Medulla oblongata (tissue), 1 donor: Measurements from ENCODE around the gene RPL10A.

ENCODE experiments used
- DNase-seq: peaks from one replicate; pipeline ENCODE4 v3.0.0-alpha.2; 2015; ENCODE audit errors: extremely low spot score

The RPL10A gene

GRCh38 chr6:35475573-35475972 lies 7.4 kb downstream of the RPL10A start:
- DNase-seq = no peak

GRCh38 chr6:35476004-35476403 lies 7.8 kb downstream of the RPL10A start:
- no peak for DNase-seq

GRCh38 chr6:35477028-35477427 lies 8.8 kb downstream of the RPL10A start:
- DNase-seq = no peak

GRCh38 chr6:35477551-35478179 lies 9.5 kb downstream of the RPL10A start:
- no peak for DNase-seq

- DNase-seq = no peak
Measured at GRCh38 chr6:35478259-35478658, 10.1 kb downstream of the RPL10A start.

GRCh38 chr6:35480176-35480575 lies 12.0 kb downstream of the RPL10A start:
- no peak for DNase-seq

GRCh38 chr6:35481226-35481625 lies 13.0 kb downstream of the RPL10A start:
- DNase-seq = no peak

GRCh38 chr6:35483062-35483461 lies 14.9 kb downstream of the RPL10A start:
- DNase-seq = no peak

- DNase-seq = no peak
Measured at GRCh38 chr6:35483490-35483889, 15.3 kb downstream of the RPL10A start.

- no peak for DNase-seq
Measured at GRCh38 chr6:35483893-35484645, 15.9 kb downstream of the RPL10A start.

- no peak for DNase-seq
Measured at GRCh38 chr6:35484921-35485392, 16.8 kb downstream of the RPL10A start.

GRCh38 chr6:35485402-35485877 lies 17.2 kb downstream of the RPL10A start:
- DNase-seq = no peak

- no peak for DNase-seq
Measured at GRCh38 chr6:35486005-35486925, 18.1 kb downstream of the RPL10A start.

- no peak for DNase-seq
Measured at GRCh38 chr6:35487658-35488516, 19.7 kb downstream of the RPL10A start.

GRCh38 chr6:35488517-35488862 lies 20.3 kb downstream of the RPL10A start:
- no peak for DNase-seq

- no peak for DNase-seq
Measured at GRCh38 chr6:35489066-35489465, 20.9 kb downstream of the RPL10A start.

- DNase-seq = peak; percentile 38
Measured at GRCh38 chr6:35489995-35490791, 22.0 kb downstream of the RPL10A start.

- no peak for DNase-seq
Measured at GRCh38 chr6:35490821-35491557, 22.8 kb downstream of the RPL10A start.

GRCh38 chr6:35491558-35492257 lies 23.5 kb downstream of the RPL10A start:
- no peak for DNase-seq
